Epithelial cell of esophagus (primary cell): ENCODE measurements around the gene BTBD18.
"Not testable (repeated sequence)": the region's sequence is repeated elsewhere in the genome, so short reads cannot be mapped to it uniquely, and the experiment has no call there.

Experiments used
- DNase-seq: peaks from one replicate; pipeline ENCODE4 v3.0.0; 2010; ENCODE audit warnings: low read depth
- H3K4me3 ChIP-seq: 2 replicates; pipeline ENCODE4 v1.5.1; 2011; ENCODE audit warnings: mild to moderate bottlenecking, low read length, control low read depth
- TF ChIP-seq, protein P1 (sequence below): IDR thresholded peaks from 2 replicates; pipeline ENCODE4 v1.5.1; 2011; ENCODE audit warnings: low read depth, mild to moderate bottlenecking, low read length, control low read depth, inconsistent platforms; ENCODE audit not compliant: insufficient read depth; ENCODE audit errors: missing control alignments

The BTBD18 gene

DNA sequence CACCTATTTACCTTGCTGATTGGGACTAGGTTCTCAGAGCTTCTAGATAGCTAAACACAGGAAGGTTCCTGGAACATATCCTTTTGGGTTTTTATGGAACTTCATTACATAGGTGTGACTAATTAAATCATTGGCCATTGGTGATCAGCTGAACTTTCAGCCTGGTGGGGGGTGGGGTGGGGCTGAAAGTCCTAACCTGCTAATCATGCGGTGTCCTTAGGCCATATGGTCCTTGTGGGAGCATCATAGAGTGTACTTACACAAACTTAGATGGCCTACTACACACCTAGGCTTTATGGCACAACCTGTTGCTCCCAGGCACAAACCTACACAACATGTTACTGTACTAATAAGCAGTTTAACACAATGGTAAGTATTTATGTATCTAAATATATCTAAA lies 19.0 kb downstream of the BTBD18 start:
- DNase-seq, result no peak
- TF ChIP-seq, protein P1, sequence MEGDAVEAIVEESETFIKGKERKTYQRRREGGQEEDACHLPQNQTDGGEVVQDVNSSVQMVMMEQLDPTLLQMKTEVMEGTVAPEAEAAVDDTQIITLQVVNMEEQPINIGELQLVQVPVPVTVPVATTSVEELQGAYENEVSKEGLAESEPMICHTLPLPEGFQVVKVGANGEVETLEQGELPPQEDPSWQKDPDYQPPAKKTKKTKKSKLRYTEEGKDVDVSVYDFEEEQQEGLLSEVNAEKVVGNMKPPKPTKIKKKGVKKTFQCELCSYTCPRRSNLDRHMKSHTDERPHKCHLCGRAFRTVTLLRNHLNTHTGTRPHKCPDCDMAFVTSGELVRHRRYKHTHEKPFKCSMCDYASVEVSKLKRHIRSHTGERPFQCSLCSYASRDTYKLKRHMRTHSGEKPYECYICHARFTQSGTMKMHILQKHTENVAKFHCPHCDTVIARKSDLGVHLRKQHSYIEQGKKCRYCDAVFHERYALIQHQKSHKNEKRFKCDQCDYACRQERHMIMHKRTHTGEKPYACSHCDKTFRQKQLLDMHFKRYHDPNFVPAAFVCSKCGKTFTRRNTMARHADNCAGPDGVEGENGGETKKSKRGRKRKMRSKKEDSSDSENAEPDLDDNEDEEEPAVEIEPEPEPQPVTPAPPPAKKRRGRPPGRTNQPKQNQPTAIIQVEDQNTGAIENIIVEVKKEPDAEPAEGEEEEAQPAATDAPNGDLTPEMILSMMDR, result no peak
- H3K4me3 ChIP-seq, result no peak overlapping the region

DNA sequence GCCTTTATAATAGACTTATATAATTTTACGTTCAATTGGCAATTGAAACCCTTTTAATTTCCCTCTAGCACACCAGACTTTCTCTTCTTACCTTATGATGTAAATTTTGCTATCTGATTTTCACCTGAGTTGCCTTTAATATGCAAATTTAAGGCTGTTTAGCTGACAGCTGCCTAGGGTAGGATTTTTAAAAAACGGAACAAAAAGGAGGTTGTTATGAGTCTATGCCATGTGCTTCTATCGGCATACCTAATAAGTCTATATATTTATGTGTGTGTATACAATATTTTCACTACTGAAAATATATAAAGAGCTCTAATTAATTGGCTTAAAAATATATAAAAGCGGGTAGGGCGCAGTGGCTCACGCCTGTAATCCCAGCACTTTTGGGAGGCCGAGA lies 22.1 kb downstream of the BTBD18 start:
- no peak for DNase-seq
- no peak overlapping the region for H3K4me3 ChIP-seq
- TF ChIP-seq, protein P1, result no peak

DNA sequence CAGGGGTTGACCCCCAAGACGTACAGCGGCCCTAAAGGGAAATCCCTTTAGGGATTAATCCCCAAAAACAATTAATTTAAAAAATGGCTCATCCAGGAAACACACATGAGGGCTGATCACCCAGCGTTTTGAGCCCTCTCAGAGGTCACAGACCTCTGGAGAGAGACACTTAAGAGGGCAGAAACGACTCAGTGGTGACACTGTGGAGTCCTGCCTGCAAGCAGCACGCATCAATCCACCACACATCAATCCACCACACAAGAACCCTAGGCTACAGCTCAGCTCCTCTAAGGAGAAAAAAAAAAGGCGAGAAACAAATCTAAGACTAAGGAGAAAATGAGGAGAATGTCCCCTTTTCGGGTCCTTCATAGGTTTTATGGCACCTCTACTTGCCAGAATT lies 22.8 kb downstream of the BTBD18 start:
- TF ChIP-seq, protein P1, result no peak
- DNase-seq, result no peak
- no peak overlapping the region for H3K4me3 ChIP-seq

DNA sequence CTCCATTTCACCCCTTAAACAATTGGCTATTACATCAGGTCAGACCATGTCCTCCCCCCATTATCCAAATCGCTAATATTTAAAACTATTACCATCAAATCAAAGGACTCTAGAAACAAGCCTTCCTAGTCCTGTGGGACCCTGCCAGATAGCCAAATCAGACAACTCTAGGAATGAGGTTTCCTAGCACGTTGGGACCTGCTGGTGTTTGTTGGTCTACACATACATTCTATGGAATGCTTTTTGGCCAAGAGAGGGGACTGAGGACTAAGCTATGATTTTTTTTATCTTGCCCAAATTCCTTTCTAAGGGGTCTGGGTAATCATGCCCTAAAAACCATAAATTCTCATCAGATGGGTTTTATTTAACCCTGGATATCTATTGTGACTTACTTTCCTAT lies 24.4 kb downstream of the BTBD18 start:
- H3K4me3 ChIP-seq, result no peak overlapping the region
- peak; percentile 53 for DNase-seq
- TF ChIP-seq, protein P1, result no peak

DNA sequence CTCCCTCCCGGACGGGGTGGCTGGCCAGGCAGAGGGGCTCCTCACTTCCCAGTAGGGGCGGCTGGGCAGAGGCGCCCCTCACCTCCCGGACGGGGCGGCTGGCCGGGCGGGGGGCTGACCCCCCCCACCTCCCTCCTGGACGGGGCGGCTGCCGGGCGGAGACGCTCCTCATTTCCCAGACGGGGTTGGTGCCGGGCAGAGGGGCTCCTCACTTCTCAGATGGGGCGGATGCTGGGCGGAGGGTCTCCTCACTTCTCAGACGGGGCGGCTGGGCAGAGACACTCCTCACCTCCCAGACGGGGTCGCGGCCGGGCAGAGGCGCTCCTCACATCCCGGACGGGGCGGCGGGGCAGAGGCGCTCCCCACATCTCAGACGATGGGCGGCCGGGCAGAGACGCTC lies 34.9 kb downstream of the BTBD18 start:
- DNase-seq, H3K4me3 ChIP-seq: not testable (repeated sequence)

DNA sequence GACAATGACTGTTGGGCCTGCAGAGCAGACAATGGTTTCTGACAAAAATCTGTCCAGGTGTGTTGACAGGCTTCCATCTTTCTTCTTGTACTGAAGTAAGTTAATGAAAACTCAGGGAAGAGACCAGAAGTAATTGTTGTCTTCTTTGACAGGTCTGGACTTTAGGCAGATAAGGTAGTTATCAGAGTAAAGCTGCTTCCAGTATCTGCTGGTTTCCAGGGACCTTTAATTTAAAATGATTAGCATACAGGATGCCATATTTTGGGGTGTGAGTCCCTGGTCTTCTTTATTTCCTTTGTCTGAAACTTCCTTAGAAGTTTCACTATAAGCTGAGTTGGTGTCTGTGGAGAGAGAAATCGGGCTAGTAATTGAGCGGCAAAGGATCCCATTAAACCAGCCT lies 37.8 kb downstream of the BTBD18 start:
- no peak for DNase-seq
- TF ChIP-seq, protein P1, result no peak
- peak overlapping the region; percentile 100 for H3K4me3 ChIP-seq

DNA sequence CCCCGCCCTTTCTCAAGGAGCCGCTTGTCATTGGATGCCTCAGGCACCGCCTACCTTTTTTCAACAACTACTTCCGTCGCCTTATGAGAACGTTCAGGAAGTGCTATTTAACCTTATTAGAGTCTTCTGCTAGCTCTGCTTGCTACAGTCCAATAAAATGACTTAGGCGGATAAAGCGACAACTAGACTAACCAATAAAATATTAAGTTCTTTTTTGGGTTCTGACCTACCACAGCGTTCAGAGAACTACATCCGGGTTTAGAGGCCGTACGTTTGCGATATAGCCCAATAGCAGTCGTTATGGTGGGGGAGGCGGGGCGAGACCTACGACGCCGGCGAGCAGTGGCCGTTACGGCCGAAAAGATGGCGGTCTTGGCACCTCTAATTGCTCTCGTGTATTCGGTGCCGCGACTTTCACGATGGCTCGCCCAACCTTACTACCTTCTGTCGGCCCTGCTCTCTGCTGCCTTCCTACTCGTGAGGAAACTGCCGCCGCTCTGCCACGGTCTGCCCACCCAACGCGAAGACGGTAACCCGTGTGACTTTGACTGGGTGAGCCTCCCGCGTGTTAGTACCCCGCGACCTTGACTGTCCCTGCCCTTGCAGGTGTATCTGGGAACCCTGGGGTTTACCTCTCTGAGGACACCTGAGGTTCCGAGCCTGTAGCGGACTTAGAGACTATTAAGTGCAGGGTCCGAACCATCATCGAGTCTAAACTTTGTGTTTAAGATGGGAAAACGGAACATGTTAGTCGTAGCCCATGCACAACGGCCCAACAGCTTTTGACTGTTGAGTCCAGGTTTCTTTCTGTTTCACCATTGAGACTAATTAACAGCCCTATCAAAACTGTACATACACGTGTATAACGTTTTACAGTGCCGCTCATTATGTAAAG lies 39.1 kb downstream of the BTBD18 start, which contains the start of gene TMX2:
TMX2 (plus strand) TSS at position 338 of the 895 bp plus-strand sequence; CDS start at position 364, 26 bp downstream.
- peak within 1 kb of the TSS; percentile 100 for H3K4me3 ChIP-seq
- peak; percentile 100 for DNase-seq
- TF ChIP-seq, protein P1, result no peak
